HG03060 (cell line): ENCODE measurements around the gene INMT.

Source experiments
- ATAC-seq: cut with Tn5 transposase; IDR thresholded peaks from one replicate; pipeline ENCODE4 v1.9.1; 2021; ENCODE audit warnings: low read depth, moderate number of reproducible peaks; ENCODE audit not compliant: unreplicated experiment

The INMT gene

GRCh38 chr7:30805931-30806330 is 54.0 kb downstream of the INMT start:
- no peak for ATAC-seq
